Kidney capillary endothelial cell (primary cell): Measurements from ENCODE around the gene PIK3CD.
"Not testable (repeated sequence)": the region's sequence is repeated elsewhere in the genome, so short reads cannot be mapped to it uniquely, and the experiment has no call there.

Experiments used
- DNase-seq: peaks from one replicate; pipeline ENCODE4 v3.0.0-alpha.2; 2018; ENCODE audit warnings: low spot score

PIK3CD gene

DNA sequence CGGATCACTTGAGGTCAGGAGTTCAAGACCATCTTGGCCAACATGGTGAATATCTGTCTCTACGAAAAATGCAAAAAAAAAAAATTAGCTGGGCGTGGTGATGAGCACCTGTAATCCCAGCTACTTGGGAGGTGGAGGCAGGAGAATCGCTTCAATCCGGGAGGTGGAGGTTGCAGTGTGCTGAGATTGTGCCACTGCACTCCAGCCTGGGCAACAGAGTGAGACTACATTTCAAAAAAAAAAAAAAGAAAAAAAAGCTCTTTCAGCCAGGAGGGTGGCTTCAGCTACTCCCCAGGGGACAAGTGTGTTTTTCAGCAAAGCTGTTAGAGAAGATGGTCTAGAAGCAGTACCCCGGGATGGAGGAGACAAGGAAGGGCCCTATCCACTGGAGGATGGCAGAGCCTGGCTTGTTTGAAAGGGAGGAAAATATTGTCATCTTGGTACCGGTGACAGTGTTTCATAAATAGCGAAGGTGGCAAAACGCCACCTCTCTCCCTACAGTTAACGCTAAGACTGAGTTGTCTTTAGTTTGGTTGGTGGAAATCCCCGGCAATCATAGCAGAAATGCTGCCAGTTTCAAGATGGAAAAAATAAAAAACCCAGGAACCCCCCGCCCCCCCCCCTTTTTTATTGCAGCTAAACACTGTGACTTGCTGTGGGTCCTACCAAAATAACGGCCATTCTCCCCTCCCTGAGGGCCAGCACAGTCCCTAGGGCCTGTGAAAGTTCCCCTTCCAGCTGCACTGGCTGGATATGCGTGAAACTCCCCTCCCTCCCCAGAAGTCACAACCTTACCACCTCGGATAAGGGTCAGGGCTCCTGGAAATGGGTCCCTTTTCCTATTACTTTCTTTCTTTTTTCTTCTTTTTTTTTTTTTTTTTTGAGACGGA lies 3.5 kb downstream of the PIK3CD start:
- DNase-seq, result no peak

DNA sequence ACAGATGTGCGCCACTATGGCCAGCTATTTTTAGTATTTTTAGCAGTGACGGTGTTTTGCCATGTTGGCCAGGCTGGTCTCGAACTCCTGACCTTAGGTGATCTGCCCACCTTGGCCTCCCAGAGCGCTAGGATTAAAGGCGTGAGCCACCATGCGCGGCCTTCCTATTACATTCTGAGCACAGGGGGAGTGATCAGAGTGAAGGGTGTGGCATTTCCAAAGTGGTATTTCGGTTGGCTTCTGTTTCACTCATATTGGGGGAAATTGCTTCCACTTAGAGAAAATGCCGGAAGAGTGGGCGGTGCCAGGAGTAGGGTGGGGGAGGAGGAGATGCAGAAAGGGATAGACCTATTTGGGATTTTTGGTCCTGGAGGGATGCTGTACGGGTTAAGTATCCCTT lies 4.3 kb downstream of the PIK3CD start:
- DNase-seq, result no peak

DNA sequence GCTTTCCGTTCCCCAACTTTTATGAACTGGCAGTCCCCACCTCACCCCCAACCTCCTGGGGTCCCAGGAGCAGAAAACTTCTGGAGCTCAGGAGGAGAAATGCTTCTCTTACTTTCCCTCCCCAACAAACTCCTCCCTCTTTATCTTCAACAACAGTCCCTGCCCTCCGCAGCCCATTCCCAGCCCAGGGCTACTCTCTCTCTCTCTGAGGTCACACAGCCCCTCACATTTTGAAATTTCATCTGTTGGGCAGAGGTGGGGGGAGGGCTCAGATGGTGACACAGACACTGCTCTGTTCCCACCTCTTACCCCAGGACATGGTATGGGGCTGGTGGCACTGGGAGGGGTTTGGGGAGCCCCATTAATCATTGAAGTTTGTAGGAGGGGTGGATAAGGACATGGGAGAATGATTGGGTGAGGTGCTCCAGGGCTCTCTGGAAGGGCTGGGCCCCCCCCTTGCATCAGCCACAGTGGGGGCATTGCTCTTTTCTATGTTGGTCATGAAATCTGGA lies 6.0 kb downstream of the PIK3CD start:
- no peak for DNase-seq

DNA sequence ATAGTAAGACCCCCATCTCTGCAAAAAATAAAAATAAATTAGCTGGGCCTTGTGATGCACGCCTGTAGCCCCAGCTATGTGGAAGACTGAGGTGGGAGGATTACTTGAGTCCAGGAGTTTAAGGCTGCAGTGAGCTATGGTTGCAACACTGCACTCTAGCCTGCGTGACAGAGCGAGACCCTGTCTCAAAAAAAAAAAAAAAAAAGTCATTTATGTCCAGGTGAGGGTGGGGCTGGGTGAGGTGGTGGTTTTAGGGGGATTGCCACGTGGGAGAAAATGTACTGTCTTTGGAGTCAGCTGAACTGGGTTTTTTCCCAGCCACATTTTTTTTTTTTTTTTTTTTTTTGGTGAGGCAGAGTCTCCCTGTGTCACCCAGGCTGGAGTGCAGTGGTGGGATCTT lies 6.7 kb downstream of the PIK3CD start:
- no peak for DNase-seq

DNA sequence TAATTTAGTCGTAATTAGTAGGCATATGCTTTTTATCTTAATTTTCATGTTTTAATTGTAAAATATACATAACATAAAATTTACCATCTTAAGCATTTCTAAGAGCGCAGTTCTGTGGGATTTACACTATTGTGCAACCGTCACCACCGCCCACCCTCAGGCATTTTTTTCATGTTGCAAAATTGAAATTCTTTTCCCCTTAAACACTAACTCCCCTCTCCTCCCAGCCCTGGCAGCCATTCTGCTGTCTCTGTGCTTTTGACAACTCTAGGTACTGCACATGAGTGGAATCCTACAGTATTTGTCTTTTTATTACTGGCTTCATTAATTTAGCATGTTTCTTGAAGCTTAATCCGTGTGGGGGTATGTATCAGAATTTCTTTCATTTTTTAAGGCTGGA lies 7.8 kb downstream of the PIK3CD start:
- no peak for DNase-seq

DNA sequence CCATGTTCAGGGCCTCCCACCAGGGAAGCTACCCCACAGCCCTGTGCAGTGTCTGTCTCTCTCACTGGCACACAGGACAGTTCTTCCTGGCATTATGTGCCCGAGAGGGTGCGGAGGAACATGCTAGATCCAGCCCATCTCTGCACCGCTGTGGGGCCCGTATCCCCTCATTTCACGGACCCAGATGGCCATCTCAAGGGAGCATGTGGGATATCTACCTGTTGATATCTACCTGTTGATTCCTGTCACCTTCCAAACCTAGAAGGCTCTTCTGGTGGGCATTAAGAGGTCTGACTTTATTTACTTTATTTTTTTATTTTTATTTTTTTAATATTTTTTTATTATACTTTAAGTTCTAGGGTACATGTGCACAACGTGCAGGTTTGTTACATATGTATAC lies 11.7 kb downstream of the PIK3CD start:
- no peak for DNase-seq

DNA sequence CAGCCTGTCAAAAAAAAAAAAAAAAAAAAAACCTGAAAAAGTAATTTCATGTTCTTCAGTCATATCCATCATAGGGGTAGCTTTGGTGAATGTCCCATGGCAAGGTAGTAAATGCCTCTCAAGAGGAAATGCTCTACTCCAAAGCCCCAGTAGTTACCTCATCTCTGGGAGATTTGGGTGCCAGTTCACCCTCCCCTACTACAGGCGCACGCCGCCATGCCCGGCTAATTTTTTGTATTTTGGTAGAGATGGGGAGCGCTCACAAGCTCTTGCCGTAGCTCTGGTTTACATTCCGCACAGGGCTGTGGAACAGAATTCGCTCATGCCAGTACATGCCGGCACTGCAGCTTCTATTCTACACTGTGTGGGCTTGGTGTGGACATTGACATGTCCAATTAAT lies 13.7 kb downstream of the PIK3CD start:
- DNase-seq, result no peak

DNA sequence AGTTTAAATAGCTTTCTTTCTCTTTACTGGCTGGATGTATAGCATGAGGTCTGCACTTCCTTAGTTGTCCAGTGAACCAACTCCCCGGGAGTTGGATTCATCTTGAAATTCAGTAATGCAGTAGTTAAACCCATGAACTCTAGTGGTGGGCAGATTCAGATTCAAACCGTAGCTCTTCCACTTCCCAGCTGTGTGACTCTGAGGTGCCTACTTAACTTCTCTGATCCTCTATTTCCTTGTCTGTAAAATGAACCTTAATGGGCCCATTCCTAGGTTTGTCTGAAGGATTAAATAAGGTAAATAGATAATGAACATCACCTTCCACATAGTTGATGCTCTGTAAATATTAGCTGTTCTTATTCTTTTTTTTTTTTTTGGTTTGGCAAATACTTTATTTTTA lies 16.5 kb downstream of the PIK3CD start:
- DNase-seq, result no peak

DNA sequence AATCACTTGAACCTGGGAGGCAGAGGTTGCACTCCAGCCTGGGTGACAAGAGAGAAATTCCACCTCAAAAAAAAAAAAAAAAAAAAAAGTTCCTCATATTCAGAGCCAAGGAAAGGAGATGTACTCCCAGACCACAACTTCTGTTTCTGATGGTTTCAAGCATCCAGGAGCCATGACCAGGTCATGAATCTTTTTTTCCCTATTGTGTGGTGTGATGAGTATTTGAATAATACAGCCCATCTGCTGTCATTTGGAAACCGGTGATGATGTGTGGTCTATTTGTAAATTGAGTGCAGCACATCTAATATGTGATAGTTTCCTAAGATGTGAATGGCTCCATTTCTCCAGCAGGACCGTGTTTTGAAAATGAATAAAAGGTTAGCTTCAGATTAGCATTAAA lies 18.6 kb downstream of the PIK3CD start:
- no peak for DNase-seq

DNA sequence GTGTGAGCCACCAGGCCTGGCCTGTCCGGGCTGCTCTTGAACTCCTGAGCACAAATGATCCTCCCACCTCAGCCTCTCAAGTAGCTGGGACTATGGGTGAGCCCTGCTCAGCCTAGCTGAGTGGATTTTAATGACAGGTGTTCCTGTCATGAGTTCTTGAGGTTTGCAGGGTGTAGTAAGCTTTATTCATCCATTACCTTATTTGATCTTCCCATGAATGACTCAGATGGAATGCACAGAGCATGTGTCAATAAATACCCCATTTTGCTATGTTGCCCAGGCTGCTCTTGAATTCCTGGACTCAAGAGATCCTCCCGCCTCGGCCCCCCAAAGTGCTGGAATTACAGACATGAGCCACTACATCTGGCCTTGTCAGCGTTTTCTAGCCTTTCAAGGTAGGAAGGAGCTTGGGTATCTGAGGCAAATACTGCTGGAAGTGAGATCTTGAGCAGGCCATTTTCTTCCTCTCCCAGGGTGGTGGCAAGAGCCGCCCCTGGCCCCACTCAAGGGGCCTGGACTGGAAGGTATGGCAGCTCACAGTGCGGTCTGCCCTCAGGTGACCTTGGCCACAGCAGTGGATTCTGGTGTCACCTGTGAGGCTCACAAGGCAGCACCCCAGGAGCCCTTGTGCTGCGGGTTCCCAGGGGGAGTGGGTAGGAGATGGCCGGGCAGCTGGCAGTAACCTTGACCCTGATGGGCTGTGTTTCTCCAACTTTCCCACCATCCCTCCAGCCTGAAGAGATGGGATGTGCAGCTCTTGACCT lies 20.0 kb downstream of the PIK3CD start:
- DNase-seq, result no peak

DNA sequence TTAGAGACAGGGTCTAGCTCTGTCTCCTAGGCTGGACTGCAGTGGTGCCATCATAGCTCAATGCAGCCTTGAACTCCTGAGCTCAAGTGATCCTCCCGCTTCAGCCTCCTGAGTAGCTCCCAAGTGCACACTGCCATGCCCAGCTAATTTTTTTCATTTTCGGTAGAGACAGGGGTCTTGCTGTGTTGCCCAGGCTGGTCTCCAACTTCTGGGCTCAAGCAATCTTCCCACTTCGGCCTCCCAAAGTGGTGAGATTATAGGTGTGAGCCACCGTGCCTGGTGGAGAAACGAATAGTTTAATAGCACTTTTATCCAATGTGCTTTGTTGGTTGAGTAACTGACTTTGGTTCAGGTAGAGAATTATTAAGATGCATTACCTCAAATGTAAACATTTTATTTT lies 20.9 kb downstream of the PIK3CD start:
- no peak for DNase-seq

DNA sequence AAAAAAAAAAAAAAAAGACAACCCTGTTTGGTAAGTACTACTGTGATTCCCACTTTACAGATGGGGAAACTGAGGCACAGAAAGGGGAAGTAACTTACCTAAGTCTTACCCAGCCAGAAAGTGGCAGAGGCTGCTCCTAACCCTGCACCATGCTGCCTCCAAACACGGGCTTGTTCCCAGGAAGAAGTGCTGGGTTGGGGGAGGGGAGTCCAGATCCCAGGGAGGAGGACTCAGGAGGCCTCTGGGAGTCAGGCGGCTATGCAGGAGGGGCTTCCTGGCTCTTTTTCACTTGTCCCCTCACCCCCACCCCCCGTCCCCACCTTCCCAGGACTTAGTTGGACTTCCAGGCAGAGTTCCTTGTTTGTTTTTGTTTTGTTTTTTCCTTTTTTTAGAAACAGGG lies 23.9 kb downstream of the PIK3CD start:
- no peak for DNase-seq

DNA sequence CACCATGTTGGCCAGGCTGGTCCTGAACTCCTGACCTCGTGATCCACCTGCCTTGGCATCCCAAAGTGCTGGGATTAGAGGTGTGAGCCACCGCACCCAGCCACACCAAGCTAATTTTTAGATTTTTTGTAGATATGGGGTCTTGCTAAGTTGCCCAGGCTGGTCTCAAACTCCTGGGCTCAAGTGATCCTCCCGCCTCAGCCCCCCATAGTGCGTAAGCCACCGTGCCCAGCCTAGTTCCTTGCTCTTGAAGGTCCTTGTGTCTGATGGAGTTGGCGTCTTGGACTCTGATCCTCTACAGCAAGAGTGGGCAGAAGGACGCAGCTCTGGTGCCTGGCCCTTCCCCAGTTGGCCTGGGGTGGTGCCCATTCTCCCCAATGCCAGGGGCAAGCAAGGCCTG lies 24.6 kb downstream of the PIK3CD start:
- not testable (repeated sequence) for DNase-seq

DNA sequence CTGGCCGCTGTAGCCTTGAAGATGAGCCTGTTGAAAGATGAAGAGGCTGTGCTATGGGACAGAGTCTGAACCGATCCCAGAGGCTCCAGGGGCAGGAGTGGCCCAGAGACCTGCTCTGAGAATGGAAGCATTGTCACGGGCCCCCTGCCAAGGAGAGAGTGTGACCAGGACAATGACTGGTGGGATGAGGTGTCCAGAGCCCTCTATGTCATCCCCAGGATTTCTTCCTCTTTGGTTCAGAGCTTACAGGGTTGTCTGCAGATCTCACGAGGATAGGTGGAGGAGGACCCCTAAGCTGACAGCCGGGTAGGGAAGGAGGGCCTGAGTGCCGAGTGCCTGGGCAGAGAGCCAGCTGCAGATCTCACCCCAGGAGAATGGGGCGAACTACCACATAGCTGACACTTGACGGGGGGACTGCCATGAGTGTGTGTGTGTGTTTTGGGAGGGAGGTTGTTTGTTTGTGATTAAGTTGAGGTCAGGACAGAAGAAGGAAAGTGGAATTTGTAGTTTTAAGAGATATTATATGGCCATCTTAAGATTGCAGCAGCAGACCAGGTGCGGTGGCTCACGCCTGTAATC lies 25.4 kb downstream of the PIK3CD start:
- no peak for DNase-seq

DNA sequence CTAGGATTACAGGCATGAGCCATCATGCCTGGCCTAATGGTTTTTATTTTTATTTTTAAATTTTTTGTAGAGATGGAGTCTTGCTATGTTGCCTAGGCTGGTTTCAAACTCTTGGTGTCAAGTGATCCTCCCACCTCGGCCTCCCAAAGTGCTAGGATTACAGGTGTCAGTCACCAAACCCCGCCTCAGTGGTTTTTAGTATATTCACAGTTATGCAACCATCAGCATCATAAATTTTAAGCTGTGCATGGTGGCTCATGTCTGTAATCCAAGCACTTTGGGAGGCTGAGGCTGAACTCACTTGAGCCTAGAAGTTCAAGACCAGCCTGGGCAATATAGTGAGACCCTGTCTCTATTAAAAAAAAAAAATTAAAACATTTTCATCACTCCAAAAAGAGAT lies 28.6 kb downstream of the PIK3CD start:
- no peak for DNase-seq

DNA sequence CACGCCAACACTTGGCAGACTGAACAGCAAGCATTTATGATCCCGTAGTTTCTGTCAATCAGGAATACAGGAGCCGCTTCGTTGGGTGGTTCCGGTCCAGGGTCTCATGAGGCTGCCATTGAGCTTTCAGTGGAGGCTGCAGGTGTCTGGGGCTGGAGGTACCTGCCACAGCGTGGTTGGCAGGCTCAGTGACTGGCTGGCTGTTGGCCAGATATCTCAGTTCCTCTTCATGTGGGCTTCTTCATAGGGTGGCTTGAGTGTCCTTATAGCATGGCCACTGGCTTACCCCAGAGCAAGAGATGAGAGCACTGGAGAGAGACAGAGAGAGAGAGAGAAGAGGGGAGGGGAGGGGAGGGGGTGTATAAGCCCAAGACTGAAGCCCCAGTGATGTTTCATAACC lies 29.3 kb downstream of the PIK3CD start:
- no peak for DNase-seq

DNA sequence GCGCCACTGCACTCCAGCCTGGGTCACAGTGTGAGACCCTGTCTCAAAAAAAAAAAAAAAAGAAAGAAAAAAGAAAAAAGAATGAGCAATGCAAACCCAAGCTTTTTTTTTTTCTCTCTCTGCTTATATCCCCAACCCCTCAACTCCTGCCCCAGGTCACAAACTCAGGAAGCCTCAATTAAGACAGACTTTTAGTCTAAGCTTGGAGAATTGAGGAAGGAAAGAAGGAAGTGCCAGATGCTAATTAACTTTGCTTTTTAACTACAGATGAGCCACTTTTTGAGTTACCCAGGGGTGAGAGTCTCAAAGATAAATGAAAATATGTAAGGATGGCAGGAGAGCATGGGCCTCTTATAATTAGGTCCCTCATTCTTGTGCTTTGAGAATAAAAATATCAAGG lies 33.3 kb downstream of the PIK3CD start:
- no peak for DNase-seq

DNA sequence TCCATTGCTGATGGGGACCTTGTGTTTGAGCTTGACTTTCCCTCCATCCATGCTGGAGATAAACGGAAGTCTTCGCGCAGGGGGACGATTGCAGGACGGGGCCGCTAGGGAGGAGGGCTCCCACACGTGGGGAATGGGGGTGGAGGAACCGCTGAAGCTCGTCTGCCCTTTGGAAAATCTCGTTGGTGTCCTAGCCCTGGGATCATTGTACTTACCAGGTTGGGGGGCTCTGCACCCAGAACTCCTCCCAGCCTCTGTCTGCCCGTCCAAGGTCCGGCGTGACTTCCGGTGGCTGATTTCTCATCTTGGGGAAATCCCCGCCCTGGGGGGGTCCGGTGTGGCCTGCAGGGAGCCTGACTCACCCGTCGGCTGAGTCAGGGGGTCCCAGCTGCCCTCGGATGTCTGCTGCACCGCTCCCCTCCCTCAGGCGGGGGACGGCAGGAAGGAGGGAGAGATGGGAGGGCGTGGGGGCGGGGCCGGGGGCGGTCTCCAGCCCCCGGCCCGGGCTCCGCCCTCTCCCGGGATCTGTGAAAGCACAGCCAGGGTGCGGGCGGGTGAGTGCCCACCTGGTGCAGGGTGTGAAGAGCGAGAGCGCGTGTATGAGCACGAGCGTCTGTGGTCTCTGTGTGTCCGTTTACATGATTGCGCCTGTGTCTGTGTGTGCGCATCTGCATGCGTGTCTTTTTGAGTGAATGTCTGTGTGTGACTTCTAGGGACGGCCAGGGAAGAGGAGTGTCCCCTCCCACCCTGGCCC lies 35.8 kb downstream of the PIK3CD start:
- DNase-seq, result peak; percentile 73

DNA sequence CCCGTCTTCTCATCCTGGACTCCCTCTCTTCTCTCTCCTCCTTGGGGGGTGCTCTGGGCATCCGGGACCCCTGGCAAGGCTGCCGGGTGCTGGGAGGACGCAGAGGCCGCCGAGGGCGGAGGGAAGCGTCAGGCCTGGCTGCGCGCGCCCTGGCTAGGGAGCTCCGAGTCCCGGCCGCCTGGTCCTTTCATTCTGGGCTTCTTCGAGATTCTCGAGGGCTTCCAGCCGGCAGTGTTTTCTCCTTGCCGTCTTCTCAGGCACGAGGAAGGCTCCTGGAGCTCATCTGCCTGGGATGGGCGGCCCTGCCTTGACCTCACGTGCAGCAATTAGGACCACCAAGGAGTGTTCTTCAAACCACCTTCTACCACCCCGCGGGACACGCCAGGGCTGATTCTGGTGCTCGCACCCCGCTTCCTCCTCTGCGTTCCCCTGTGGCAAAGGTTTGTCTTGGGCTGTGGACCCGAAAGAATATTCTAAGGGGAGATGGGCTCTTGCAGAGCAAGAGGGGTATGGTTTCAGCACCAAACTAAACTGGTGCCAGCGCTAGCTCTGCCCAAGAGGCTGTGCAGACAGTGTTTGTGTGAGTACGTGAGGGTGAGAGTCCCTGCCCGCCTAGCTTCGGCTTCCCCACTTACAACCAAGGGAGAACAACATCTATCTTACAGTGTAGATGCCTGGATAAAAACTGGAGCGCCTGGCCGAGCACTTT lies 36.5 kb downstream of the PIK3CD start:
- DNase-seq, result peak; percentile 20

DNA sequence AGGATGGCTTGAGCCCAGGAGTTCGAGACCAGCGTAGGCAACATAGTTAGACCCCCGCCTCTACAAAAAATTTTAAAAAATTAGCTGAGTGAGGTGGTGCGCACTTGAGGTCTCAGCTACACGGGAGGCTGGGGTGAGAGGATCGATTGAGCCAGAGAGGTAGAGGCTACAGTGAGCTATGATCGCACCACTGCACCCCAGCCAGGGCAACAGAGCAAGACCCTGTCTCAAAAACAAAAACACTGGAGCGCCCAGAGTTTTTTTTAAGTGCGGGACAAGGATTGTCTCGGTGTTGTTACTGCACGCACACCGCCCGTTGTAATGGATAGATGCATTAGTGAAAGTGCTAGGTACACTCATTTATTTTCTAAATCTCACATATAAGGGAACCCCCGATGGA lies 37.1 kb downstream of the PIK3CD start:
- no peak for DNase-seq

DNA sequence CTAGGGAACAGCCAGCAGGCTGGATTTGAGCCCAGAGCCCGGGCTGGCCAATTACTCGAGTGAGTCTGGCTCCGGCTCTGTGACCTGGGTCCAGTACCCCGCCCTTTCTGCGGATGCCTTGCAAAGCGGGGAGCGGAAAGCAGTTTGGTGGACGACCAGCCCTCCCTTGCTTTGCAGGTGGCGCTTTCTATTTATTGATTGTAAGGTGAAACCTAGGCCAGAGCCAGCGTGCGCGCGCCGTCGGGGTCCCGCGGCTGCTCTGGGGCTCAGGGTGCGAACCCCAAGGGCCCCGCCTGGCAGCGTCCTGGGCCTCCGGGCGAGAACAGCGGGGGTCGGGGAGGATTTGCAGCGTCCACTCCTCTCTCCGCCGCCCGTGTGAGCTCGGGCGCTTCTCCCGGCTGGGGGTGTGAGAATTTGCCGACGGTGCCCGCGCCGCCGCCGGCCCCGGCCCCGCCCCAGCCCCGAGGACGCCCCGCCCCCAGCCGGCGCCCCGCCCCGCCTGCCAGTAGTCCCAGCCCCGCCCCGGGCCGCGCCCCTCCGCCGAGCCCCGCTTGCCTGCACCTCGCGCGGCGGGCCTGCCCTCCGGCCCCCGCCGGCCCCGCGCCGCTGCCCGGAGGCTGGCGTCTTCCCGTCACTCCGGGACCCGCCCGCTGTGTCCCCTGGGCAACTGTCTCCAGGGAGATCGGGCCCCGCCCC lies 37.6 kb downstream of the PIK3CD start:
- DNase-seq, result peak; percentile 58
